ENCODE results near the gene GPR32.
"Not testable (repeated sequence)": the region's sequence is repeated elsewhere in the genome, so short reads cannot be mapped to it uniquely, and the experiment has no call there.

Gene GPR32

GRCh38 chr19:50779504-50780457, 9.5 kb downstream of the GPR32 start:
- no peak for DNase-seq (ENCODE audit: extremely low read depth in 1 of 2, low read depth in 1 of 2)

DNA sequence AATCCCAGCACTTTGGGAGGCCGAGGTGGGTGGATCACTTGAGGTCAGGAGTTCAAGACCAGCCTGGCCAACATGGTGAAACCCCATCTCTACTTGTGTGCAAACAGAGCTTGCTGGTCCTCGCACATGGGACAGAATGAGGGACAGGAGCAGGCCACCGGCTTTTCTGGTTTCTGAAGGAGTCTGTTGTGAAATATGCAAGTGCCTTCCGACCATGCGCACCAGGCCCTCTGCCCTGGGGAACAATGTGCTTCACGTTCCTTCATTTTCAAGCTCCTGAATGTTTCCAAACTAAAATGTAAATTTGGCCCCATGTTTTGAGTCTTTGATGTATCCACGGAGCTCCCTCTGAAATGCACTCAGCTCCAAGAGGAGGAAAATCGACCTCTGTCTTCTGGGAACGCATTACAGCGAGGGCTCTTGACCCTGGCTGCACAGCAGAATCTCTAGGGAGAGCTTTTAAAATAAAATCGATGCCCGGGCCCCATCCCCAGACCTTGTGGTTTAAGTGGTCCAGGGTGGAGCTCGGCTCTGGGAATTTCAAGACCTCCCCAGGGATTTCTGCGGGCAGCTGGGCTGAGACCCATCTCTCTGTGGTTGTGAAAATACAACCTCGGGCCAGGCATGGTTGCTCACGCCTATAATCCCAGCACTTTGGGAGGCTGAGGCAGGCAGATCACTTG, 10.6 kb downstream of the GPR32 start:
- DNase-seq (ENCODE audit: extremely low read depth in 1 of 2, low read depth in 1 of 2), result no peak

DNA sequence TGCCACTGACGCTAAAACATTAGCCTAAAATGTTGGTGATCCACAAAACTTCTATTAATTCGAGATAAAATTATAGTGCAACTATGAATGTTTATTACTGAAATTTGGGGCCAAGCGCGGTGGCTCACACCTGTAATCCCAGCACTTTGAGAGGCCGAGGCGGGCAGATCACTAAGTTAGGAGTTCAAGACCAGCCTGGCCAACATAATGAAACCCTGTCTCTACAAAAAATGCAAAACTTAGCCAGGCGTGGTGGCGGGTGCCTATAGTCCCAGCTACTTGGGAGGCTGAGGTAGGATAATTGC, 13.5 kb downstream of the GPR32 start:
- DNase-seq (ENCODE audit: extremely low read depth in 1 of 2, low read depth in 1 of 2), result not testable (repeated sequence)

DNA sequence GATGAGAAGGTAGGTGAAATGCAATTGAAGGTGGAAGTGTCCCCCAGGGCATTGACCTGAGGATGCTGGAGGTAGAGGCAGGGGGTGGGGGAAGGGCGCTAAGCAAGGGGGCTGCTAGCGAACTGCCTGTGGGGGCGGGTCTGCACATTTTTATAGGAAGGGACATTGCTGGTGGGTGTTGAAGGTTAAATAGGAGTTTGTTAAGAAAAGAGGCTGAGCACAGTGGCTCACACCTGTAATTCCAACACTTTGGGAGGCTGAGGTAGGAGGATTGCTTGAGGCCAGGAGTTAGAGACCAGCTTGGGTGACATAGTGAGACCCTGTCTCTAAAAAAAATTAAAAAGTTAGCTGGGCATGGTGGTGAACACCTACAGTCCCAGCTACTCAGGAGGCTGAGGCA, 14.4 kb downstream of the GPR32 start:
- no peak for DNase-seq (ENCODE audit: extremely low read depth in 1 of 2, low read depth in 1 of 2)

GRCh38 chr19:50785329-50785728, 15.1 kb downstream of the GPR32 start:
- DNase-seq (ENCODE audit: extremely low read depth in 1 of 2, low read depth in 1 of 2), result no peak

- DNase-seq (ENCODE audit: extremely low read depth in 1 of 2, low read depth in 1 of 2), result no peak
Observed at GRCh38 chr19:50790396-50790795, 20.1 kb downstream of the GPR32 start, which contains the start of gene ACP4. Gene ACP4 (plus strand): TSS chr19:50790415. CDS start chr19:50790415, 0 bp downstream.

DNA sequence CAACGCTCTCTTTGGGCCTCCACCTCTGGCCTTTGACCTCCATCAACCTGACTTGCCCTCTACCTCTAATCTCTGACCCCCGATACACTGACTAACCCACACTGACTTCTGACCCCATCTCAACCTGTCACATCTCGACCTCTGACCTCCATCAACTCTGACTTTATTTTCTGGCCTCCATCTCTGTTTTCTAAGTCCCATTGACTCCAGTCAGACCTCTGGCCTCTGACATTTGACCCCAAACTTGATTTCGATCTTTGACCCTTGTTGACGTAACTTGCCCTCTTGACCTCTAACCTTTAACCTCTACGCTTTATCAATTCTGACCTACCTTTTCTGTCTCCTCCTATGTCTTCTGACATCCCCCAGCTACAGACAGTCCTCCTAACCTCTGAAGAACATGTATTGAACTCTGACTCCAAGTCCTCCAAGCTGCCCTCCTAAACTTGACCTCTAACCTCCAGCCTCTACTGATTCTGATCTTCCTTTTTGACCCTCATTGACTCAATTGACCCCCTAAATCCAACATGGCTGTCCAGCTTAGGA, 20.7 kb downstream of the GPR32 start:
- DNase-seq (ENCODE audit: extremely low read depth in 1 of 2, low read depth in 1 of 2), result no peak

DNA sequence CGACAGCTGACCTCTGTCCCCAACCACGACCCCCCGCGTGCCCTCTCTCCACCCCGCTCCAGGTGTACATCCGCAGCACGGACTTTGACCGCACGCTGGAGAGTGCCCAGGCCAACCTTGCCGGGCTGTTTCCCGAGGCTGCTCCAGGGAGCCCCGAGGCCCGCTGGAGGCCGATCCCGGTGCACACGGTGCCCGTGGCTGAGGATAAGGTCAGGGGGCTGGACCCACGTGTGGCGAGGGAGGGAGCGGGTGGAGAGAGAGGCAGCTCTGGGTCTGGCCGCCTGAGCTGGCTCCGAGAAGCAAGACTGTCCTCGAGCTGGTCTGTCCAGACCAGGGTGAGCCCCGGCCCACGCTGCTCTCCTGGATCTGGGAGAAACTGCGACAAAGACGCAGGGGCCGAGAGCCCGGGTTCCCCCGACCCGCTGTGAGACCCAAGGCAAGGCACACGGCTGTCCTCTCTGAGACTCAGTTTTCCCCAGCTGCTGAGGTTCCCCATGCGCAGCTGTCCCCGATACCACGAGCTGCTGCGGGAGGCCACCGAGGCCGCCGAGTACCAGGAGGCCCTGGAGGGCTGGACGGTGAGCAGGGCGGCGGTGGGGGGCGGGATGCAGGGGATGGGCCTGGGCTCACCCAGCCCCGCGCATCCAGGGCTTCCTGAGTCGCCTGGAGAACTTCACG, 21.5 kb downstream of the GPR32 start:
- DNase-seq (ENCODE audit: extremely low read depth in 1 of 2, low read depth in 1 of 2), result no peak

DNA sequence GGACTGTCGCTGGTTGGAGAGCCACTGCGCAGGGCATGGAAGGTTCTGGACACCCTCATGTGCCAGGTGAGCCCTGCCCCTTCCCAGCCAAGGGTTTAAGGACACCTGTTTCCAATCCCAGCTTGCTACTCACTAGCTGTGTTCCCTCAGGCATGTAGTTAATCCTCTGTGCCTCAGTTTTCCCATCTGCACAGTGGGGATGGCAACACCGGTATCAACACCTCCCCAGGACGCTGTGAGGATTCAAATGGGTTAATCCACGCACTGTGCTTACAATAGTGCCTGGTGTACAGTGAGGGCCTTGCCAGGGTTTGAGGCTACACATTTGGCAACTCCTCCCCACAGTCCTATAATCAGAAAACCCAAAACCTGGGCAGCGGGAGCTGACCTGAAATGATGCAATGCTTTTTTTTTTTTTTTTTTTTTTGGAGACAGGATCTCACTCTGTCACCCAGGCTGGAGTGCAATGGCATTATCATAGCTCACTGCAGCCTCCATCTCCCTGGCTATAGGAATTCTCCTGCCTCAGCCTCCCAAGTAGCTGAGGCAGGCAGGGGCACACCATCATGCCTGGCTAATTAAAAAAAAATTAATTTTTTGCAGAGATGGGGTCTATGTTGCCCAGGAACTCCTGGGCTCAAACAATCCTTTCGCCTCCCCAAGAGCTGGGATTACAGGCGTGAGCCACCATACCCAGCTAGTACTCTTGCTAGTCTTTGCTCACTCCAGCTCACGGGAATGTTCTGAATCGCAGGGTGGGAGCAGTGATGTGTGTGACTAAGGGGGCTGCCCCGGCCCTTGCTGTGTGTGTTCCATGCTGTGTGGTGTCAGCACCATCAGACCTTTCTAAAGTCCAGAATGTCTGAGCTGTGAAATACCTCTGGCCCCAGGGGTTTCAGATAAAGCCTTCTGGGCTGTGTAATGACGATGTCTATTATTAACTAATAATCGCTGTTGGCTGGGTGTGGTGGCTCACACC, 22.3 kb downstream of the GPR32 start:
- DNase-seq (ENCODE audit: extremely low read depth in 1 of 2, low read depth in 1 of 2), result no peak

GRCh38 chr19:50793558-50794065, 23.3 kb downstream of the GPR32 start:
- DNase-seq (ENCODE audit: extremely low read depth in 1 of 2, low read depth in 1 of 2), result no peak

DNA sequence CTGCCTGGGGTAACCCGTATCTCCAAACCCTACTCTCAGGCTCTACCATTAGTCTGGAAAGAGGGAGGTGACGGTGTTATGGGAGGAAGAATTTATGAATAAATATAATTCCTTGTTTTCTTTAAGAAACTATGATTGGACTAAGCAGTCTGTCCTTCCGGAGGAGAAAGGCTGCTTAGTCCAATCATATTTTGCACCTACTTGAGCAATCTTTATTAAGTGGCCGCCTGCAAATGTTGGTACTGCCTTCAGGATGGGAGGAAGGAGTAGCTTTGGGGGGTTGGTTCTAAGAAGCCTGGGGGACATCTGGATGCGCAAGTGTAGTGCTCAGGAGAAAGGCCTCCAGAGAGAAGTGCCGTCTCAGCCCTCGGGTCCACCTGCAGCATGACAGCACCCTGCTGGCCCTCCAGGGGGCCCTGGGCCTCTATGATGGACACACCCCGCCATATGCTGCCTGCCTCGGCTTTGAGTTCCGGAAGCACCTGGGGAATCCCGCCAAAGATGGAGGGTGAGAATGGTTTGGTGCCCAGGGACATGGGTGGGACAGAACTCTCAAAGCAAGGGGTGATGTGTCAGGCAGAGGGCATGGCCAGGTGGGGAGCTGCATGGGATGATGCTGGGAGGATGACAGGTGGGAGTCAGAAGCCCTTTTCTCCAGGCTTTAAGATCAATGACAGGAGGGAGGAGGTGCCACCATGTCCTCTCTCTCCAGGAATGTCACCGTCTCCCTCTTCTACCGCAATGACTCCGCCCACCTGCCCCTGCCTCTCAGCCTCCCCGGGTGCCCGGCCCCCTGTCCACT, 24.0 kb downstream of the GPR32 start:
- DNase-seq (ENCODE audit: extremely low read depth in 1 of 2, low read depth in 1 of 2), result no peak

- DNase-seq (ENCODE audit: extremely low read depth in 1 of 2, low read depth in 1 of 2), result no peak
Observed at GRCh38 chr19:50794876-50795663, 24.8 kb downstream of the GPR32 start.

DNA sequence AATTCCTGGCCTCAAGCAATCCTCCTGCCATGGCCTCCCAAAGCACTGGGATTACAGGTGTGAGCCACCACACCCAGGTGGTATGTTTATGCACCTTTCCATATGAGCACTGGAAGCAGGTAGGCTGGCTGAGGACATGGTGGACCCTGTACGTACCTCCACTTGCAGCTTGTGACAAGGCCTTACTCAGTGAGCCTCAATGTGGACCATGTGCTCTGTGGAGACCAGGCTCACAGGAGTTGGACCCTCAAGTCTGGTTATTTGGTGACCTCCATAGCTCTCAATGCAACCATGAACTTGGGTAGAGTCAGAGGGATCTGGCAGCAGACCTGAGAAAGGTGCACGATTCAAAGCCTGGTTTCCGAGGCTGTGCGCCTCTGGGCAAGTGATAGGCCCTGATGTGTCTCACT, 25.4 kb downstream of the GPR32 start:
- DNase-seq (ENCODE audit: extremely low read depth in 1 of 2, low read depth in 1 of 2), result no peak

GRCh38 chr19:50796128-50796633, 25.9 kb downstream of the GPR32 start:
- no peak for DNase-seq (ENCODE audit: extremely low read depth in 1 of 2, low read depth in 1 of 2)

DNA sequence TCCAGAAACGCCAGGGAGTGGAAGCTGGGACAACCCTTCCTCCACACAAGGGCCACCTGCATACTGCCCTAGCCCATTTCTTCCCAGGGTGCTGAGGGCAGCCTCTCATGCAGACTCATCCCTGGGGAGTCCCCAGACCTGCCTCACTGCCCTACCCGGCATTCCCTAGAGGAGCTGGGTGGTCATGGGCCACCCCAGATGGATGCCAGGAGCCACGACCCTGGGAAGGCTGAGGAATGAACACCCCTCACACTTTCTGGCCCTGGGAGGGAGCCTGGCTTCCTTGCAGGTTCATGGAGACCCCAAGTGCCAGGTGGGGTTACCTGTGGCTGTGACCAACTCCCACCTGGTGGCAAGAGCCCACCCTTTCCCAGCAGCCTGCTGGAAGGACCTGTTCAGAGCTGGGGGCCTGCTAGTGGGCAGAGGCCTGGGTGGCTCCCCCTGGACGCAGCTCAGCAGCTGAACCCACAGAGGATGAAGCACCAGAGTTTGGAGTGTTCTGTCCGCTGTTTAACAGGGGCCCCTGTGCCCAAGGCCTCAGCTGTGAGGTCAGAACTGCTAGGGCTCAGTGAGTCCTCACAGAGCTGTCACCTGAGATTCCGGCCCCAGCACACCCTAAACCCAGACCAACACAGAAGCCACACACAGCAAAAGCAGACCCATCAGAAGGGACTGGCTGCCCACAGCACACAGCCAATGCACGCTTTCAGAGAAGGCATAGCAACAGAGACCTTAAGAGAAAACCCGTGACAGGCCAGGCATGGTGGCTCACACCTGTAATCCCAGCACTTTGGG, 26.6 kb downstream of the GPR32 start:
- no peak for DNase-seq (ENCODE audit: extremely low read depth in 1 of 2, low read depth in 1 of 2)

- no peak for DNase-seq (ENCODE audit: extremely low read depth in 1 of 2, low read depth in 1 of 2)
Observed at GRCh38 chr19:50797429-50797780, 27.1 kb downstream of the GPR32 start.
